ENCODE results near the gene KERA. TPM values are rescaled to one million over a fixed set of nuclear protein-coding genes. Genes with fewer than 3 reads are reported as not detected.

KERA gene
- total RNA-seq, 4 donors from 2014 or later: not detected

DNA sequence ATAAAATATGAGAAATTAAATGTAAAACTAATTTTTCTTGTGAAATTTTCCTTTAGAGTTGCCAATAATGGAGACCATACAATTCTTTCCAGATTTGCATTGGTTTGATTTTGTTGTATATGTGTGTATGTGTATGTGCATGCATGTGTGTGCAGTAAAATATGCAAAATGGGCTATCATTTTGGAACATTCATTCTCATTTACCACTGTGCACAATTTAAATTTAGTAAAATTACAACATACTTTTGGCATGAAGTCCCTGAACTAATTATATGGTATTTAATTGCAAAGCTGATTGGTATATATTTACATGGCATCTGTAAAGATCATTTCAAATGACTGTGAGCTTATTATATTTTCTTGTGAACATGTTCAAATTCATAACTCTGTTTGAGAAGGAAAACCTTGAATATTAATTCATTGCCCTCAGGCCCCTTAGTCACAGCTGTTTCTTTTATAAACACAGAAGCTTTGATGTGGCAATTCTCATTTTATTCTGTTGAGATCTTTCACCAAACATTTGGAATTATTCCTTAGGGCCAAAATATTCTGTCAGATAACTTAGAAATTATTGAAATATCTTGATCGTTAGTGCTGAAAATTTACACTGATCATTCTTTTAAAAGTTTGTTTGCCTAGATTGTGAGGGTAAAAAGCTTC, 17.6 kb downstream of the KERA start:
- DNase-seq (ENCODE audit: low spot score) (no peak), ATAC-seq (ENCODE audit: low FRiP score) (no peak)
- TF ChIP-seq, protein P1, sequence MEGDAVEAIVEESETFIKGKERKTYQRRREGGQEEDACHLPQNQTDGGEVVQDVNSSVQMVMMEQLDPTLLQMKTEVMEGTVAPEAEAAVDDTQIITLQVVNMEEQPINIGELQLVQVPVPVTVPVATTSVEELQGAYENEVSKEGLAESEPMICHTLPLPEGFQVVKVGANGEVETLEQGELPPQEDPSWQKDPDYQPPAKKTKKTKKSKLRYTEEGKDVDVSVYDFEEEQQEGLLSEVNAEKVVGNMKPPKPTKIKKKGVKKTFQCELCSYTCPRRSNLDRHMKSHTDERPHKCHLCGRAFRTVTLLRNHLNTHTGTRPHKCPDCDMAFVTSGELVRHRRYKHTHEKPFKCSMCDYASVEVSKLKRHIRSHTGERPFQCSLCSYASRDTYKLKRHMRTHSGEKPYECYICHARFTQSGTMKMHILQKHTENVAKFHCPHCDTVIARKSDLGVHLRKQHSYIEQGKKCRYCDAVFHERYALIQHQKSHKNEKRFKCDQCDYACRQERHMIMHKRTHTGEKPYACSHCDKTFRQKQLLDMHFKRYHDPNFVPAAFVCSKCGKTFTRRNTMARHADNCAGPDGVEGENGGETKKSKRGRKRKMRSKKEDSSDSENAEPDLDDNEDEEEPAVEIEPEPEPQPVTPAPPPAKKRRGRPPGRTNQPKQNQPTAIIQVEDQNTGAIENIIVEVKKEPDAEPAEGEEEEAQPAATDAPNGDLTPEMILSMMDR (IDR thresholded peaks at IDR 0.05): no peak

DNA sequence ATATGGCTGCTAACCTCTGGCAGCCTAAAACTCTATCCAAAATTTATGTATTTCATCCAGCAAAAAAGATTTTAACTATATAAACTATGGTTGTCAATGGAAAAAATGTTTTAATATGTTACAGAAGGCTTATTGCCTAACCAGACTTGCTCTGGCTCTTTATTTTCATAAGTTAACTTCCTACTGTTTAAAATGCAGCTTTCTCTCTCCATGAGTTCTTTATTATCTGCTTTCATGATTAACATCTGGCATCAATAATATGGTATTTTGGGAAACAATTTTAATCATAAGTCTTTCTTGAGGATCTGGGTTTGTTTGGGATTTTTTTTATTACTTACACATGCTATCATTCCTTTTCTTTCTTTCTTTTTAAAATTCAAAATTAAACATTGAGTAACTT, 20.5 kb downstream of the KERA start:
- TF ChIP-seq, protein P1 (IDR thresholded peaks at IDR 0.05): no peak

DNA sequence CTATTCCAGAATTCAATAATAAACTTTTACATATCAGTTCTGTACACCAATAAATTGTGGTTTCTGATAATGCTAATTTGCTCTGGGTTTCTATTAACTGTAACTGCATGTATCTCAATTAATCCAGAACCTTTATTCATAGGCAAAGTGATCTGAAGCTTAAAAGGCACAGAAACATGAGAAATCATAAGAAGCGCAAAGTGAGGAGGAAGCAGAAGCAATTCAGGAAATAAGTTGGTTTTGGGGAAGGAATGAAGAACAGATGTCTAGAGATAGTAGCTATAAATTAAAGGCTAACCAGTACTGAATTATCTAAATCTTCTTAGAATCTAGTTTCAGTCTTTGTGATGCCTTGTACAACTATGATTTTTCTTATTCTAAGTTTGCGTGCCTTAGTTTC, 24.6 kb downstream of the KERA start:
- TF ChIP-seq, protein P1 (IDR thresholded peaks at IDR 0.05): no peak
- DNase-seq (ENCODE audit: low spot score) (no peak), ATAC-seq (ENCODE audit: low FRiP score) (no peak)

More for the DNA sequence above, 20.5 kb downstream of the KERA start:
- DNase-seq (ENCODE audit: low spot score): no peak
- ATAC-seq (ENCODE audit: low FRiP score): no peak

DNA sequence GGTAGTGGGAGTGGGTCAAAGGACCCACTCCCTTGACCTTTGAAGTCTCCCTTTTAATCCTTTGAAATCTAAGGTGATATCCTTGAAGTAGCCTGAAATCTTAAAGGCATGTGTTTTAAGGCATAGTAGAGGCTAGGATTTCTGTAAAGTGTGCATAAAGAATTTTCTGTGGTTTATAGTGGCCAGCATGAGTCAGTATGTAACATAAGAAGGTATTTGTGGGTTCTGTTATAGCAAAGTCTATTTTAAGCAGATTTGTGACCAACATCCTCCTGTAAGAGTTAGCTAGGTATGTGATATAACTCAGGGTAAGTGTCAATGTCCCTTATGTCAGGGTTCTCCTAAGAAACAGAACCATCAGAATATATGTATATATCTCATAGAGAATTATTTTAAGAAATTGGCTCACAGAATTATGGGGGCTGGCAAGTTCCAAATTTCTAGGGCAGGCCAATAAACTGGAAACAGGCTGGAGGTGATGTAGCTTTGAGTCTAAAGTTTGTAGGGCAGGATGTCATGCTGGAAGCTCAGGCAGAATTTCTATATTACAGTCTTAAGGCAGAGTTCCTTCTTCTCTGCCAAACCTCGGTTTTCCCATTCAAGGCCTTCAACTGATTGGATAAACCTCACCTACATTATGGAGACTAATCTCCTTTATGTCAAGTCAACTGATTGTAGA, 34.4 kb downstream of the KERA start:
- ATAC-seq (ENCODE audit: low FRiP score) (no peak), DNase-seq (ENCODE audit: low spot score) (no peak)
- TF ChIP-seq, protein P1 (IDR thresholded peaks at IDR 0.05): no peak

DNA sequence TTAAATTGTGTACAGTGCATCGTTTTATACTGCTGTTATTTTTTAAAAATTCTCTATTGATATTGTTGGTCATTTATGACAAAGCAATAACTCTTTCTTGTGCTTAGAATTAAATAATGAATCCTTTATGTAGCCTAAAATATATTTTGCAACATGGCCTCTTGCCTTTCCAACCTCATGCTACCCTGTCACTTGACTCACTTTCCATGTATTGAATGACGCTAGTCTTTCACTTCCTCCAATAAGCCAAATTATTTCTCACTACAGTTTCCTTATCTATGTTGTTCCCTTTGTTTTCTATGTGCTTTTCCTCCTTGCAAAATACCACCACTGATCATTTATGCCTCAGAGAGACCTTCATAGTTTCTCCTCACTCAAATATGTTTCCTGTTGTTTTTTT, 36.7 kb downstream of the KERA start:
- TF ChIP-seq, protein P1 (IDR thresholded peaks at IDR 0.05): no peak
- no peak for DNase-seq (ENCODE audit: low spot score)
- no peak for ATAC-seq (ENCODE audit: low FRiP score)

DNA sequence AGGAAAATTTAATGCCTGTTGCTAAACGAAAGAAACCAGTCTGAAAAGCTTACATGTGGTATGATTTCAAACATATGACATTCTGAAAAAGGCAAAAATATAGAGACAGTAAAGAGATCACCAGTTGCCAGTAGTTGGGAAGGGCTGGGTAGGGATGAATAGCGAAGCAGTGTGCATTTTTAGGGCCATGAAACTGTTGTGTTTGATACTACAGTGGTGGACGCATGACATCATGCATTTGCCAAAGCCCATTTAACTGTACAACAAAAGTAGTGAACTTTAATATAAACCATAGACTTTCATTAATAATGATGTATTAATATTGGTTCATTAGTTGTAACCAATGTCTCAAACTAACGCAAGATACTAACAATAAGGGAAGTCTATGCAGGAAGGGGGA, 38.4 kb downstream of the KERA start:
- DNase-seq (ENCODE audit: low spot score) (no peak), ATAC-seq (ENCODE audit: low FRiP score) (no peak)
- TF ChIP-seq, protein P1 (IDR thresholded peaks at IDR 0.05): no peak
